GM23248 (cell line): Measurements from ENCODE around the gene PLPPR1.

ENCODE experiments used
- EZH2 ChIP-seq: fragments of 200-600 bp; sonication (generic); IDR thresholded peaks from 2 replicates; pipeline ENCODE4 v1.6.1; 2018; ENCODE audit warnings: antibody characterized with exemption, mild to moderate bottlenecking; ENCODE audit not compliant: insufficient read depth, poor library complexity, severe bottlenecking
- EZH2phosphoT487 ChIP-seq: fragments of 200-600 bp; sonication (generic); IDR thresholded peaks from 2 replicates; pipeline ENCODE4 v1.6.1; 2018; ENCODE audit warnings: antibody characterized with exemption, moderate library complexity, mild to moderate bottlenecking, low read depth; ENCODE audit not compliant: insufficient read depth

- TF ChIP-seq EZH2phosphoT487 (no peak), EZH2 (no peak)
Observed at GRCh38 chr9:101342595-101342994, 314.1 kb downstream of the PLPPR1 start.
